Heart left ventricle (tissue), 16 donors: Measurements from ENCODE around the gene HLA-B. TPM values are rescaled to one million over a fixed set of nuclear protein-coding genes. Genes with fewer than 3 reads are reported as not detected.

Experiments used
- ATAC-seq, 4 donors: fragments of 200-7000 bp; cut with Tn5 transposase; one replicate each; pipeline ENCODE4 v1.9.1; 2020 to 2022; ENCODE audit warnings: moderate library complexity in 4 of 4, mild to moderate bottlenecking in 3 of 4, moderate number of reproducible peaks in 1 of 4
- DNase-seq, 5 donors: peaks; one replicate each; pipeline ENCODE4 v3.0.0-alpha.2; 2020
- H3K27ac ChIP-seq, 12 donors: fragments of 200-600 bp; sonication (generic) in 4 of 12; one replicate each; pipeline versions ENCODE4 v1.5.0 to v1.8.0; 2016 to 2022; ENCODE audit warnings: mild to moderate bottlenecking in 2 of 12
- H3K27me3 ChIP-seq, 9 donors: fragments of 200-600 bp; sonication (generic) in 2 of 9; one replicate each; pipeline versions ENCODE4 v1.5.1 to v1.8.0; 2016 to 2022; ENCODE audit warnings: mild to moderate bottlenecking in 3 of 9
- H3K36me3 ChIP-seq, 9 donors: fragments of 200-600 bp; sonication (generic) in 2 of 9; one replicate each; pipeline versions ENCODE4 v1.5.0 to v1.8.0; 2018 to 2022; ENCODE audit warnings: mild to moderate bottlenecking in 2 of 9
- H3K4me1 ChIP-seq, 12 donors: fragments of 200-600 bp; sonication (generic) in 4 of 12; one replicate each; pipeline versions ENCODE4 v1.5.0 to v1.8.0; 2016 to 2022; ENCODE audit warnings: mild to moderate bottlenecking in 3 of 12
- H3K4me3 ChIP-seq, 12 donors: fragments of 200-600 bp; sonication (generic) in 4 of 12; one replicate each; pipeline versions ENCODE4 v1.5.0 to v1.8.0; 2017 to 2022; ENCODE audit warnings: mild to moderate bottlenecking in 9 of 12, moderate library complexity in 4 of 12
- H3K9me3 ChIP-seq, 12 donors: fragments of 200-600 bp; sonication (generic) in 4 of 12; one replicate each; pipeline versions ENCODE4 v1.5.0 to v1.8.0; 2016 to 2022; ENCODE audit warnings: mild to moderate bottlenecking in 1 of 12
- POLR2A ChIP-seq, 2 donors: fragments of 450-650 bp; IDR thresholded peaks; one replicate each; pipeline ENCODE4 v1.6.1; 2017; ENCODE audit warnings: antibody characterized with exemption in 2 of 2, mild to moderate bottlenecking in 2 of 2, moderate library complexity in 2 of 2
- WGBS, 4 donors: extraction: QIAGEN DNeasy Blood & Tissue Kit in 2 of 4; methylation state at CpG; one replicate each; pipeline versions ENCODE4 v1.1.5 to v1.1.7; 2013 to 2018; 5-methylcytosine and 5-hydroxymethylcytosine counted together
- intact Hi-C, 10 donors: fragments of 100-400 bp; cut with DNase I; formaldehyde crosslinking; loops; one replicate each; pipeline versions ENCODE4 v1.11.1 to v1.14.2; 2022
- polyA plus RNA-seq, 2 donors: library from polyadenylated mRNA; stranded (reverse); fragments of 200-250 nt; gene quantifications; one replicate each; pipeline ENCODE4 v1.2.3, GENCODE V29; 2013
- total RNA-seq, 9 donors: library from RNA; depleted of rRNA in 2 of 9; stranded (reverse); fragments of >200 nt in 2 of 9; fragmentation: NEBNext Ultra II Directional in 3 of 9; extraction: Animal tissue kit (Norgen Biotek cat#: 25700) in 3 of 9; gene quantifications; one replicate each; pipeline versions ENCODE4 v1.1.0 to v1.2.4, GENCODE V29; 2016 to 2023
- TF ChIP-seq, protein P1 (sequence below), 12 donors: fragments of 200-600 bp; sonication (generic) in 4 of 12; IDR thresholded peaks; one replicate each; pipeline versions ENCODE4 v1.5.0 to v1.8.0; 2018 to 2022; ENCODE audit warnings: antibody characterized with exemption in 12 of 12, mild to moderate bottlenecking in 5 of 12
- donor health status: ischemic (EF 13 %, LVEDD 7.1; RV severe dilation, severe dysfunction).
- donor health status: healthy with polysubstance abuse.
- donor health status: DM: no; HTN: yes; CAD: no.
- donor health status: DM: no; HTN: no; CAD: no.
- donor health status: ischemic (EF 25% LVEDD 6.9; RV normal size, moderate dysfunction).
- donor health status: ischemic (EF 25% LVEDD 5.7; RV mildly dilated, moderate dysfunction).
- donor health status: healthy.
- donor health status: DM: yes; HTN: yes; CAD: no.
- donor health status: ischemic (EF 35%, LVEDD 5.7; RV mildly dilated, moderate dysfunction).
- donor health status: nonischemic (EF 11% LVEDD 7.7; RV severe dilation, severe dysfunction).
- donor health status: DM: yes; HTN: yes; CAD: no.
- donor health status: PGD.
- donor health status: ischemic (EF 29% LVEDD 5.4; RV normal size, mild dysfunction).
- donor health status: nonischemic (EF 23%, LVEDD 6.1; RV moderate dilation, normal function).

Gene HLA-B
- total and polyA plus RNA-seq, 11 donors, result 235 to 2,858 (median 390) TPM

DNA sequence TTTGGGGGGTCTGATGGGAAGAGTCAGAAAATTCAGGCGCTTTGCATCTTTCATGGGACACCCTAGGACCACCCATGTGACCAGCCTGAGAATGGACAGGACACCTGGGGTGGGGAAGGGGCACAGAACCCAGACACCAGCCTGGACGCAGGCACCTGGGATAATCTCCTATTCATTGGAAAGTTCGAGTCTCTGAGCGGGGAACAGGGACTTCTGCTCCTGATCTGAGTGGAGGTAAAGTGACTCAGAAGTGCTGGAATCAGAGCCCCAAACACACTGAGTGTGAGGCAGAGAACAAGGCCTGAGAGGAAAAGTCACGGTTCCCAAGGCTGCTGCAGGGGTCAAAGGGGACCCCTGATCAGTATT lies 1.4 kb downstream of the HLA-B start:
- intact Hi-C loops, result loop anchor here in 2 of 10 donors (5.0 kb wide), 1 partner anchor 83 kb away; the partner anchor contains the start of gene HLA-C (in 2 of the 2)
- ATAC-seq (no peak), DNase-seq (no peak)
- no peaks in the 10 kb centered on the region for H3K9me3 ChIP-seq
- 51 to 81% (median 63%) methylated on average over 5 of the region's 5 CpGs for WGBS, 4 donors
- H3K27me3 ChIP-seq, result peaks cover 0 to 6% (median 0%) of the 10 kb centered on the region in 9 donors
- H3K36me3 ChIP-seq, result peaks cover 0 to 34% (median 18%) of the 10 kb centered on the region in 9 donors
- TF ChIP-seq, protein P1, sequence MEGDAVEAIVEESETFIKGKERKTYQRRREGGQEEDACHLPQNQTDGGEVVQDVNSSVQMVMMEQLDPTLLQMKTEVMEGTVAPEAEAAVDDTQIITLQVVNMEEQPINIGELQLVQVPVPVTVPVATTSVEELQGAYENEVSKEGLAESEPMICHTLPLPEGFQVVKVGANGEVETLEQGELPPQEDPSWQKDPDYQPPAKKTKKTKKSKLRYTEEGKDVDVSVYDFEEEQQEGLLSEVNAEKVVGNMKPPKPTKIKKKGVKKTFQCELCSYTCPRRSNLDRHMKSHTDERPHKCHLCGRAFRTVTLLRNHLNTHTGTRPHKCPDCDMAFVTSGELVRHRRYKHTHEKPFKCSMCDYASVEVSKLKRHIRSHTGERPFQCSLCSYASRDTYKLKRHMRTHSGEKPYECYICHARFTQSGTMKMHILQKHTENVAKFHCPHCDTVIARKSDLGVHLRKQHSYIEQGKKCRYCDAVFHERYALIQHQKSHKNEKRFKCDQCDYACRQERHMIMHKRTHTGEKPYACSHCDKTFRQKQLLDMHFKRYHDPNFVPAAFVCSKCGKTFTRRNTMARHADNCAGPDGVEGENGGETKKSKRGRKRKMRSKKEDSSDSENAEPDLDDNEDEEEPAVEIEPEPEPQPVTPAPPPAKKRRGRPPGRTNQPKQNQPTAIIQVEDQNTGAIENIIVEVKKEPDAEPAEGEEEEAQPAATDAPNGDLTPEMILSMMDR (IDR thresholded peaks at IDR 0.05), result no peak
- no peak for TF ChIP-seq POLR2A (IDR thresholded peaks at IDR 0.05)
- H3K4me3 ChIP-seq, result peak overlapping the region; percentile 49 to 98 (median 71)
- H3K27ac ChIP-seq, result peak overlapping the region in 5 of 12 donors; percentile 9 to 100 (median 86)
- H3K4me1 ChIP-seq, result peaks cover 0 to 30% (median 2%) of the 10 kb centered on the region in 12 donors

DNA sequence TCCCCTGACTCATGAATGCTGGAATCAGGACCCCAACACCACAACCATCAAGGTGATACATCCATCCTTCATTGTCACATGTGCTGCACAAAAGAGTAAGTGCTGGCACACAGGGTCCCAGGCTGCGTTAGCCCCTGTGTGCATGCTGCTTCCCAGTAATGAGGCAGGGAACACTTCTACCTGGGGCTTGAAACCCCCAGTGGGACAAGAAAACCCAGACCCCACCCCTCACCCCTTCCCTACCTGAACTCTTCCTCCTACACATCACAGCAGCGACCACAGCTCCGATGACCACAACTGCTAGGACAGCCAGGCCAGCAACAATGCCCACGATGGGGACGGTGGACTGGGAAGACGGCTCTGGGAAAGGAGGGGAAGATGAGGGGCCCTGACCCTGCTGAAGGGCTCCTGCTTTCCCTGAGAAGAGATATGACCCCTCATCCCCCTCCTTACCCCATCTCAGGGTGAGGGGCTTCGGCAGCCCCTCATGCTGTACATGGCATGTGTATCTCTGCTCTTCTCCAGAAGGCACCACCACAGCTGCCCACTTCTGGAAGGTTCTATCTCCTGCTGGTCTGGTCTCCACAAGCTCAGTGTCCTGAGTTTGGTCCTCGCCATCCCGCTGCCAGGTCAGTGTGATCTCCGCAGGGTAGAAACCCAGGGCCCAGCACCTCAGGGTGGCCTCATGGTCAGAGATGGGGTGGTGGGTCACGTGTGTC lies 2.0 kb downstream of the HLA-B start:
- peaks cover 0 to 34% (median 18%) of the 10 kb centered on the region in 9 donors for H3K36me3 ChIP-seq
- peak overlapping the region in 11 of 12 donors; percentile 61 to 98 (median 71) for H3K4me3 ChIP-seq
- no peaks in the 10 kb centered on the region for H3K9me3 ChIP-seq
- TF ChIP-seq, protein P1 (IDR thresholded peaks at IDR 0.05), result no peak
- no peak for TF ChIP-seq POLR2A (IDR thresholded peaks at IDR 0.05)
- no peak for DNase-seq
- peaks cover 0 to 30% (median 2%) of the 10 kb centered on the region in 12 donors for H3K4me1 ChIP-seq
- H3K27me3 ChIP-seq, result peaks cover 0 to 6% (median 0%) of the 10 kb centered on the region in 9 donors
- intact Hi-C loops, result loop anchor here in 6 of 10 donors (5.0 kb wide), 3 partner anchors 83 to 153 kb away; partner anchors contain the start of gene HLA-C (in 2 of the 6)
- WGBS, 4 donors, result 54 to 68% (median 59%) methylated on average over 7 to 11 of the region's 11 CpGs
- no peak for ATAC-seq
- peak overlapping the region in 1 of 12 donors; percentile 32 for H3K27ac ChIP-seq

DNA sequence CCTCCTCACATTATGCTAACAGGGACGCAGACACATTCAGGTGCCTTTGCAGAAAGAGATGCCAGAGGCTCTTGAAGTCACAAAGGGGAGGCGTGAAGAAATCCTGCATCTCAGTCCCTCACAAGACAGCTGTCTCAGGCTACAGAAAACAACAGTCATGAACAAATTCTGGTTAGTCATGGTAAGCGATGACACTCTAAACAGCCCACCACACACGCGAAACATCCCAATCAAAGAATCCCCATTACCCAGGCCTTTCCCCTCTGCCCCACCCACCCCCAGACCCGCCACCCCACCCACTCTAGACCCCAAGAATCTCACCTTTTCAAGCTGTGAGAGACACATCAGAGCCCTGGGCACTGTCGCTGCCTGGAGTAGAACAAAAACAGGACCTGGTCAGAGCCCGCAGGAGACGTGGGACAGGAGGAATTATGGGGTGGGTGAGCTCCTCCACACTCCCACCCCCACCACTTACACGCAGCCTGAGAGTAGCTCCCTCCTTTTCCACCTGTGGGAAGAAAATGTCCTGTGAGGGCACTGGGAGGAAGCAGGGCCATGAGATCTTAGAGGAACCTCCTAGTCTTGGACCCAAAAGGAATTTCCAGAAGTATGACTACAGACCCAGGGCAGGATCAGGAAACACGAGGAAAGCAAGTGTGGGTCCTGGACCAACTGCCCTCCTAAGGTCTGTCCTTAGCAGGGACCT lies 2.7 kb downstream of the HLA-B start:
- H3K27ac ChIP-seq, result no peak overlapping the region
- ATAC-seq, result no peak
- intact Hi-C loops, result loop anchor here in 4 of 10 donors (5.0 kb wide), 2 partner anchors 87 to 152 kb away; no protein-coding TSS in a partner anchor

More for the DNA sequence above, 2.7 kb downstream of the HLA-B start:
- peak overlapping the region in 10 of 12 donors; percentile 61 to 98 (median 71) for H3K4me3 ChIP-seq
- 59 to 73% (median 68%) methylated on average over 8 to 11 of the region's 11 CpGs for WGBS, 4 donors
- peaks cover 0 to 30% (median 2%) of the 10 kb centered on the region in 12 donors for H3K4me1 ChIP-seq
- TF ChIP-seq, protein P1 (IDR thresholded peaks at IDR 0.05), result no peak
- TF ChIP-seq POLR2A (IDR thresholded peaks at IDR 0.05), result no peak
- peaks cover 0 to 34% (median 18%) of the 10 kb centered on the region in 9 donors for H3K36me3 ChIP-seq
- no peak for DNase-seq
- no peaks in the 10 kb centered on the region for H3K9me3 ChIP-seq
- H3K27me3 ChIP-seq, result peaks cover 0 to 3% (median 0%) of the 10 kb centered on the region in 9 donors
